Measurements from ENCODE around the gene JAG1.

JAG1 gene

DNA sequence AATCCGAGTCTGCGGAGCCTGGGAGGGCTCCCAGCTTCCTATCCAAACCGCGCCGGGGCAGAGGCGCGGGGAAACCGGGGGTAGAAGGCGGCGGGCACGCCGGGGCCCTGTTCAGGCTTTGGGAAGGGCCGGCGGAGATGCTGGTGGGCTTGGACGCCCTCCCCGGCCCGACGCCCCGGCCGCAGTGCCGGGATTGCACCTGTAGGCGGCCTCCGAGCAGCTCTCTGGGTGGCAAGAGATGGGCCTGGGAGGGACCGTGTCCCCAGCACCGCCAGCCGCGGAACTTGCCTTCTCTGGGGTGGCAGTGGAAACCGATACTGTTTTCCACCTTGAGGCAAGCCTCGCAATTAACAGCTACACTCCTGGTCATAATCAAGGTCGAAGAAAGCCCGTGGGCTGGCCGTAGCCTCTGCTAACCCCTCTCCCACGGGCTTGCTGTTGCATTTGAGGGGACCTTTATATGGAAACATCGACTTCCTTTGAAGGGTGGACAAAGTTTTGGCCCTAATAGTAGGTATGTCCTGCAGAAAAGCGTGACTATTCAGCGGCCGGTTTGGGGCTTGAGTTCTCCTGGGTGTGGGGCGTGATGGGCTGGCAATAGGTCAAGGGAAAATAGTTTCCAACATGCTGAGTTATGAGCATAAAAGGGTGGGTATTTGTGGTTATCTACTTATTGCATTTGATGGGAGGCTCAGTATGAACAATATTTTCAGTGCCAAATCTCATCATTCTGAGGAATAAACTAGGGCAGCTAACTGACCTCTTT is 1.1 kb upstream of the JAG1 start:
- H3K4me3 ChIP-seq (replicated peaks; ENCODE audit: low read depth, low read length) = peak overlapping the region; percentile 71
- TF ChIP-seq, protein P1, sequence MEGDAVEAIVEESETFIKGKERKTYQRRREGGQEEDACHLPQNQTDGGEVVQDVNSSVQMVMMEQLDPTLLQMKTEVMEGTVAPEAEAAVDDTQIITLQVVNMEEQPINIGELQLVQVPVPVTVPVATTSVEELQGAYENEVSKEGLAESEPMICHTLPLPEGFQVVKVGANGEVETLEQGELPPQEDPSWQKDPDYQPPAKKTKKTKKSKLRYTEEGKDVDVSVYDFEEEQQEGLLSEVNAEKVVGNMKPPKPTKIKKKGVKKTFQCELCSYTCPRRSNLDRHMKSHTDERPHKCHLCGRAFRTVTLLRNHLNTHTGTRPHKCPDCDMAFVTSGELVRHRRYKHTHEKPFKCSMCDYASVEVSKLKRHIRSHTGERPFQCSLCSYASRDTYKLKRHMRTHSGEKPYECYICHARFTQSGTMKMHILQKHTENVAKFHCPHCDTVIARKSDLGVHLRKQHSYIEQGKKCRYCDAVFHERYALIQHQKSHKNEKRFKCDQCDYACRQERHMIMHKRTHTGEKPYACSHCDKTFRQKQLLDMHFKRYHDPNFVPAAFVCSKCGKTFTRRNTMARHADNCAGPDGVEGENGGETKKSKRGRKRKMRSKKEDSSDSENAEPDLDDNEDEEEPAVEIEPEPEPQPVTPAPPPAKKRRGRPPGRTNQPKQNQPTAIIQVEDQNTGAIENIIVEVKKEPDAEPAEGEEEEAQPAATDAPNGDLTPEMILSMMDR (IDR thresholded peaks at IDR 0.05; ENCODE audit: low read depth, low read length, missing control alignments) = peak; percentile 65
- DNase-seq (ENCODE audit: extremely low read depth, low read depth) = no peak

DNA sequence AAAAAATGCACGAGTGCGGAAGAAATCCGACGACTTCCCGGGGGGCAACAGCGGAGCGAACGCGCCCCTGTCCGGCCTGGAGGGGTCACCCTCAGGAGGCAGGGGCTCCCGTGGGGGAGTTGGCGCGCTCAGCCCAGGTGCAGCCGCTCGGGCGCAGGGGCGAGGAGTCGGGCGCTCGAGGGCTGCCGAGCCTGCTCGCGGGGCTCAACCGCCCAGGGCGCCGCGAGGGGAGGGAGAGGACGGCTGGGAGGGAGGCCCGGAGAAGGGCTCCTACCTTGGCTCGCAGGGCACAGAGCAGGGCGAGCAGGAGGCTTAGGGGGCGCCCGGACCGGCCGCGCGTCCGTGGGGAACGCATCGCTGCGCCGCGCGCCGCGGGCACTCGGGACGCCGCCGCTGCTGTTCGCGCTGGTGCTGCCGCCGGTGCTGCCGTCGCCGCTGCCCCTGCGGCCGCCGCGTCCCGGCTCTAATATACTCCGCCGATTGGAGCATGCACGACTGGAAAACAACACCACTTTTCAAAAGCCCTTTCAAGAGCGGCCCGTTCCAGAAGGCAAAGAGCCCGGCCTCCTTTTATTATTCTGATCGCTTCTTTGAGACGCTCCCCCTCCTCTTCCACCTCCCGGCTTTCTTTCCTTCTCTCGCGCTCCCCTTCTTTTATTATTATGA is 490 bp downstream of the JAG1 start:
- TF ChIP-seq, protein P1 (IDR thresholded peaks at IDR 0.05; ENCODE audit: low read depth, low read length, missing control alignments) = no peak
- H3K4me3 ChIP-seq (replicated peaks; ENCODE audit: low read depth, low read length) = peak overlapping the region; percentile 71
- DNase-seq (ENCODE audit: extremely low read depth, low read depth) = no peak

DNA sequence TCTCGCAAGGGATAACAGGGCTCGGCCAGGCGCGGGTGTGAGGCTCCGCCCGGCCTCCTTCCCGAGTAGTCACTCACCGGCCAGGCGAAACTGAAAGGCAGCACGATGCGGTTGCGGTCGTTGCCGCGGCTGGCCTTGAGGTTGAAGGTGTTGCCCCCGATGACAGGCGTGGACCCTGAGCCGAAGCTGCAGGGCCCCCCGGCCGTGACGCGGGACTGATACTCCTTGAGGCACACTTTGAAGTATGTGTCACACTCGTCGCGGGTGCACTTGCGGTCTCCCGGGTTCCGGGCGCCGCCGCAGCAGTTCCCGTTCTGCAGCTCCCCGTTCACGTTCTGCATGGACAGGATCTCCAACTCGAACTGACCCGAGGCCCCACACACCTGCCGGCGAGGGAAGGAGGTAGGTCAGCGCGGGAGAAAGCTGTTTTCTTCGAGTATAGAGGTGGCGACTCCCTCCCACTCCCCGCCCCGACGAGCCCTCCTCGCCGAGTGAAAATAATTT is 1.1 kb downstream of the JAG1 start:
- TF ChIP-seq, protein P1 (IDR thresholded peaks at IDR 0.05; ENCODE audit: low read depth, low read length, missing control alignments) = no peak
- H3K4me3 ChIP-seq (replicated peaks; ENCODE audit: low read depth, low read length) = peak overlapping the region; percentile 71
- no peak for DNase-seq (ENCODE audit: extremely low read depth, low read depth)

DNA sequence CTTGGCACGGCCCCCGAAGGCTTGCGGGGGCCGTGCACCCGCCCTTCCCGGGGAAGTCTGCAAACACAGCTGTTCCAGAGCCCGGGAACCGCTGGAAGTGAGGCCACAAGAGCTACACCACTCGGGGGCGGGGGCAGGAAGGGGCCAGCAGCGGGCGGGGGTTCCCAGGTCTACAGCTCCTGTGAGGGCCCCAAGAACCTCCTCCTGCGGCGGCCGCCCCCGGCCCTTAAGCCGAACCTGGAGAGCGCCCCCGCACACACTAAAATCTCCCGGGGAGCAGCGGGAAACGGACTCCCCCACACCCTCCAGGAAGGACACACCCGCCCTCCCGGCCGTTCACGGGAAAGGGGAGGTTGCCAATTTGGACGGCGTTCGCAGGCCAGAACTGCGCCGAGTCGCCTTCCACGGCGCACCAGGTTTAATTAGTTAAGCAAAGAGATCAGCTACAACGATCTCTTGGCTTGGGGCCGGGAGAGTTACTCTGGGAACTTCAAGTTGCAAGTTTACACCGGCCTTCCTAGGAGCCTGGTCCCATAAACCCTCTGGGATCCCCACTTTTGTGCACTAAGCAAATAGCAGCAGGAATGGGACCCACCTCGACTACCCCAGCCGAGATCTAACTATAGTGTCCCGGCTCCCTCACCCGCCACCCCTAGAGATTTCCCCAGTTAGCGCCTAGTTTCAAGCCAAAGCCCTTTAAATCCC is 1.7 kb downstream of the JAG1 start:
- TF ChIP-seq, protein P1 (IDR thresholded peaks at IDR 0.05; ENCODE audit: low read depth, low read length, missing control alignments) = no peak
- peak overlapping the region; percentile 71 for H3K4me3 ChIP-seq (replicated peaks; ENCODE audit: low read depth, low read length)
- no peak for DNase-seq (ENCODE audit: extremely low read depth, low read depth)

DNA sequence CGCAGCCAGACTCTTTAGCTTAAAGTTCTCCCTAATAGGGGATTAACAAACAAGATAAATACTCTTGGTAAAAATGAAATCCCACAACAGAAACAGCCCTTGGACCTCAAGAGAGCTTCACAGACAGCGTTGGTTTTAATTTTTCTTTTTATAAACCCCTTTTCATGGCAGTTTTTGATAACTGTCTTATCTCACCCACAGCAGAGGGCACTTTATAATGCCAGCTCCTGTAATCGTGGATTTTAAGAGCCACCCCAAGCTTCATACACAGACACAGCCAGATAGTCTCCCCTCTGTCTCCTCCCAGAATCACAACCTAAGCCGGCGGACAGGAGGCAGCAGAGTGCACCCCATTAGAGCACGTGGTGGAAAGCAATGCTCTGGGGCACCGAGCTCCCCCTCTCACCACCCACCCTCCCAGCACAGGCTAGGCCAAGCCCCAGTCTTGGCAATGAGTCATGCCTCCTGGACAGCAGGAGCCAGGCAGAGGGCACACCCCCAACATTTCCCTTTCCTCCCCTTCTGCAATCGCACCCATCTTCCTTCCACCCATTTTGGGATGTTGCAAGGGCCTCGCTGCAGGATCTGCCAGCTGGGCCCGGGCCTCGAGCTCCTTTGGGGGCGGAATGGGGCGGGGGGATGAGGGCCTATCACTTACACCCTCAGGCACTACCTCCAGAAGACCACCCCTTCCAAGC is 2.4 kb downstream of the JAG1 start:
- TF ChIP-seq, protein P1 (IDR thresholded peaks at IDR 0.05; ENCODE audit: low read depth, low read length, missing control alignments) = peak; percentile 70
- peak; percentile 71 for DNase-seq (ENCODE audit: extremely low read depth, low read depth)
- H3K4me3 ChIP-seq (replicated peaks; ENCODE audit: low read depth, low read length) = peak overlapping the region; percentile 71

DNA sequence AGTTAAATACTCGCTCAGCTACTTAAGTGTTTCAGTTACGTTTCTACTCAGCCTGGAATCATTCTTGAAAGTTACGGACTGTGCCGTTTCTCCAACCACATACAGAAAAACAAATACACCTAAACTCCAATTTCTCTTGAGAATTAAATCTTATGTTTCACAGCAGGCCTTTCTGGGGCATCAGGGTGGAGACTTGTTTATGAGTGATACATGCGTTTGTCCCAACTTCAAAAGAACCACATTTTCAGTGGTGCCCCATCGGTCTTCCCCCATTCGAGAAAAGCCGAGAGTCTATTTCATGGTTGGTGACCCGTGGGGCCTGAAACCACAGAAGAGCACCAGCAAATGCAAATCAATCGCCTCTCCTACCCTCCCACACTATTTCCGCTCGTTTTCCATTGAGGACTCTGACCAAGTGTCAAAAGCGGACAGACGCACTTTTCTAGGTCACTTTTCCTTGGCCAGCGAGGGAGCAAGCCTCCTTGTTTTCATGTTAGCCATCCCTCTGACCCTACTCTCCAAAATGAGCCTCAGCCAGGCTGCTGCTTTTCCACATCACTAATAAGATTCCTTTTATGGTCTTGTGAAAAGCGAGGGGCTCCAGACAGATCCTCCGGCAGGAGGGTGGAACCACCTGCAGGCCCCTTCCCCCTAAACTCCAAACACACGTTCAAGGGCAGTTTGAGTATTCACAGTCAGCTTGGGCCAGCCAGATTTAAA is 3.1 kb downstream of the JAG1 start:
- TF ChIP-seq, protein P1 (IDR thresholded peaks at IDR 0.05; ENCODE audit: low read depth, low read length, missing control alignments) = no peak
- peak overlapping the region; percentile 71 for H3K4me3 ChIP-seq (replicated peaks; ENCODE audit: low read depth, low read length)
- DNase-seq (ENCODE audit: extremely low read depth, low read depth) = no peak
